IMR-90 (cell line): ENCODE results near the gene HOXD3. TPM values are rescaled to one million over a fixed set of nuclear protein-coding genes. Genes with fewer than 3 reads are reported as not detected.

Experiments used
- ATAC-seq: fragments of 200-7000 bp; cut with Tn5 transposase; 2 replicates; pipeline ENCODE4 v1.9.1; 2020; ENCODE audit warnings: low read depth, mild to moderate bottlenecking, moderate library complexity
- BruUV-seq: library from RNA; stranded (reverse); fragments of 400-500 nt; replicated peaks from 2 replicates; lab custom pipeline; 2021; lab: Mats Ljungman, UMichigan
- CTCF ChIA-PET: fragments of 300-600 bp; formaldehyde crosslinking; extraction: SDS; loops from one replicate; lab custom pipeline; 2021; ENCODE audit warnings: antibody characterized with exemption; lab: Yijun Ruan, JAX
- POLR2A ChIA-PET: fragments of 300-600 bp; sonication (Branson Sonifier 250); formaldehyde crosslinking; loops from one replicate; lab custom pipeline; 2022; ENCODE audit warnings: antibody characterized with exemption; ENCODE audit not compliant: unreplicated experiment; lab: Charles Lee
- DNase-seq: peaks from one replicate; pipeline ENCODE4 v3.0.0; 2013
- H2AFZ ChIP-seq: replicated peaks from 2 replicates; pipeline ENCODE3; 2013; ENCODE audit warnings: low read length, mild to moderate bottlenecking; ENCODE audit not compliant: poor library complexity
- H2AK5ac ChIP-seq: 2 replicates; pipeline ENCODE4 v1.6.1; 2013; ENCODE audit warnings: low read depth, low read length, inconsistent platforms
- H2AK9ac ChIP-seq: replicated peaks from 2 replicates; pipeline ENCODE3; 2013; ENCODE audit warnings: mild to moderate bottlenecking, low read depth, low read length, moderate library complexity; ENCODE audit not compliant: poor library complexity
- H2BK120ac ChIP-seq: 2 replicates; pipeline ENCODE4 v1.6.1; 2013; ENCODE audit warnings: low read depth, low read length, inconsistent platforms
- H2BK15ac ChIP-seq: 3 replicates; pipeline ENCODE4 v1.6.1; 2013; ENCODE audit warnings: low read depth, low read length, inconsistent platforms
- H2BK20ac ChIP-seq: 2 replicates; pipeline ENCODE4 v1.6.1; 2013; ENCODE audit warnings: low read depth, mild to moderate bottlenecking, inconsistent platforms, low read length, moderate library complexity
- H2BK5ac ChIP-seq: 2 replicates; pipeline ENCODE4 v1.6.1; 2013; ENCODE audit warnings: mild to moderate bottlenecking, low read depth, low read length, inconsistent platforms; ENCODE audit not compliant: poor library complexity, severe bottlenecking
- H3K14ac ChIP-seq: replicated peaks from 2 replicates; pipeline ENCODE4 v1.6.1; 2013; ENCODE audit warnings: low read depth, low read length, inconsistent platforms
- H3K18ac ChIP-seq: 2 replicates; pipeline ENCODE4 v1.6.1; 2013; ENCODE audit warnings: low read depth, low read length, control low read depth
- H3K23ac ChIP-seq: 2 replicates; pipeline ENCODE4 v1.6.1; 2013; ENCODE audit warnings: low read depth, low read length, inconsistent platforms
- H3K27ac ChIP-seq: 2 replicates; pipeline ENCODE4 v1.5.1; 2013; ENCODE audit warnings: mild to moderate bottlenecking, control low read depth, low read length; ENCODE audit not compliant: insufficient read depth
- H3K27me3 ChIP-seq: 2 replicates; pipeline ENCODE4 v1.6.1; 2013; ENCODE audit warnings: low read length; ENCODE audit not compliant: control insufficient read depth, insufficient read depth
- H3K36me3 ChIP-seq: 2 replicates; pipeline ENCODE4 v1.6.1; 2013; ENCODE audit warnings: low read length, mixed read lengths; ENCODE audit not compliant: control insufficient read depth, insufficient read depth
- H3K4ac ChIP-seq: 2 replicates; pipeline ENCODE4 v1.6.1; 2013; ENCODE audit warnings: low read depth, low read length, inconsistent platforms
- H3K4me1 ChIP-seq: 2 replicates; pipeline ENCODE4 v1.6.1; 2013; ENCODE audit warnings: low read length, mixed read lengths; ENCODE audit not compliant: control insufficient read depth, insufficient read depth
- H3K4me2 ChIP-seq: 2 replicates; pipeline ENCODE4 v1.6.1; 2013; ENCODE audit warnings: low read depth, mild to moderate bottlenecking, control low read depth, low read length, moderate library complexity
- H3K4me3 ChIP-seq: 2 replicates; pipeline ENCODE4 v1.5.1; 2013; ENCODE audit warnings: low read depth, mild to moderate bottlenecking, control low read depth, low read length, moderate library complexity; ENCODE audit not compliant: insufficient read depth
- H3K56ac ChIP-seq: 2 replicates; pipeline ENCODE4 v1.6.1; 2013; ENCODE audit warnings: low read length, inconsistent platforms; ENCODE audit not compliant: insufficient read depth; ENCODE audit errors: extremely low read depth
- H3K79me1 ChIP-seq, 2 experiments: 2 replicates each; pipeline ENCODE4 v1.6.1; 2013; ENCODE audit warnings: low read length in 2 of 2, inconsistent platforms in 1 of 2, low read depth in 1 of 2
- H3K9ac ChIP-seq: 2 replicates; pipeline ENCODE4 v1.6.1; 2013; ENCODE audit warnings: low read depth, low read length, control low read depth
- H3K9me1 ChIP-seq: 2 replicates; pipeline ENCODE4 v1.6.1; 2013; ENCODE audit warnings: low read length, inconsistent platforms; ENCODE audit not compliant: insufficient read depth
- H3K9me3 ChIP-seq: 2 replicates; pipeline ENCODE4 v1.6.1; 2013; ENCODE audit warnings: low read length; ENCODE audit not compliant: control insufficient read depth, insufficient read depth
- H4K20me1 ChIP-seq: 2 replicates; pipeline ENCODE4 v1.6.1; 2013; ENCODE audit warnings: low read length, inconsistent platforms; ENCODE audit not compliant: insufficient read depth
- H4K5ac ChIP-seq: 2 replicates; pipeline ENCODE4 v1.6.1; 2013; ENCODE audit warnings: mild to moderate bottlenecking, low read depth, low read length, control low read depth
- H4K8ac ChIP-seq, 2 experiments: 2 replicates each; pipeline ENCODE4 v1.6.1; 2013; ENCODE audit warnings: low read depth in 2 of 2, low read length in 2 of 2, control low read depth in 1 of 2, inconsistent platforms in 1 of 2
- H4K91ac ChIP-seq: 2 replicates; pipeline ENCODE4 v1.6.1; 2013; ENCODE audit warnings: low read depth, low read length, inconsistent platforms; ENCODE audit not compliant: insufficient read depth
- CHD1 ChIP-seq: IDR thresholded peaks from 2 replicates; pipeline ENCODE4 v1.6.1; 2012; ENCODE audit warnings: low read depth, low read length, improper control_type of control experiment
- FOS ChIP-seq: fragments of 150-350 bp; IDR thresholded peaks from 2 replicates; pipeline ENCODE4 v1.6.1; 2016; ENCODE audit warnings: low read depth, low read length
- WGBS, 2 experiments: methylation state at CpG; one replicate each; pipeline versions ENCODE4 v1.1.5 to v1.1.7; 2013; ENCODE audit warnings: missing lambda C conversion rate in 2 of 2; ENCODE audit not compliant: insufficient read length in 1 of 2; ENCODE audit errors: extremely low coverage in 2 of 2; 5-methylcytosine and 5-hydroxymethylcytosine counted together
- dilution Hi-C: fragments of 300-500 bp; cut with HindIII; formaldehyde crosslinking; loops from one replicate; pipeline ENCODE4 v1.14.3; 2018; ENCODE audit warnings: low sequenced_read_pairs; ENCODE audit not compliant: unreplicated experiment
- in situ Hi-C: fragments of 300-500 bp; cut with MboI; formaldehyde crosslinking; loops from 3 replicates; pipeline ENCODE4 v1.14.3; 2019; ENCODE audit warnings: low sequenced_read_pairs, inconsistent platforms, mixed read lengths
- intact Hi-C: fragments of 100-400 bp; cut with micrococcal nuclease; formaldehyde crosslinking; loops from 2 replicates; pipeline ENCODE4 v1.10.0; 2022
- polyA plus RNA-seq, 3 experiments: library from polyadenylated mRNA; depleted of rRNA; stranded (reverse); fragments of >200 nt; gene quantifications; 2 replicates each; pipeline ENCODE4 v1.2.3, GENCODE V29; 2012; ENCODE audit warnings: low replicate concordance in 1 of 3
- total RNA-seq: library from RNA; depleted of rRNA; stranded (reverse); fragments of >200 nt; gene quantifications from 2 replicates; pipeline ENCODE4 v1.2.3, GENCODE V29; 2012
- TF ChIP-seq, protein P1 (sequence below): fragments of 150-350 bp; IDR thresholded peaks from 2 replicates; pipeline ENCODE4 v1.6.1; 2017; ENCODE audit warnings: mild to moderate bottlenecking, antibody characterized with exemption, low read length, low read depth
- TF ChIP-seq, protein P2 (sequence below): conservative IDR thresholded peaks from 2 replicates; pipeline ENCODE4 v1.5.1; 2012; ENCODE audit warnings: mild to moderate bottlenecking, low read depth, low read length, improper control_type of control experiment

HOXD3 gene
- total and polyA plus RNA-seq, 2 of the 4 experiments (the other 2 are of a cell fraction): not detected

DNA sequence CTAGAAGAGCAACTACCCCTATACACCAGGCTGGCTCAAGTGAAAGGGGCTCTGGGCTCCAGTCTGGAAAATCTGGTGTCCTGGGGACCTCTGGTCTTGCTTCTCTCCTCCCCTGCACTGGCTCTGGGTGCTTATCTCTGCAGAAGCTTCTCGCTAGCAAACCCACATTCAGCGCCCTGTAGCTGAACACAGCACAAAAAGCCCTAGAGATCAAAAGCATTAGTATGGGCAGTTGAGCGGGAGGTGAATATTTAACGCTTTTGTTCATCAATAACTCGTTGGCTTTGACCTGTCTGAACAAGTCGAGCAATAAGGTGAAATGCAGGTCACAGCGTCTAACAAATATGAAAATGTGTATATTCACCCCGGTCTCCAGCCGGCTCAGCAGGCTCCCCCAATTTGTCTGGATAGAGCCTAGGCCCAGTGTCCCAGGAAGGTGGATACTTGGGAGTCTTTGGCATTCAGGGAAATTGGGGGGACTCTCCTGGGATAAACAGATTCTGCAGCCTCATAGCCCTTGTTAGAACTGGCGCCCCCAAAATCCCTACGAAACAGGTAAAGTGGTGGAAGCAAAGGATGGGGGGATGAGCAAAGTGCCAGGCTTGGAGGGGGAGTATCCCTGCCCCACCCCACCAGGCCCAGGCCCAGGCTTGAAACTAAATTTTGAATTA is 8.2 kb upstream of the HOXD3 start:
- Histone ChIP-seq H4K8ac (no peak overlapping the region), H2BK120ac (no peak overlapping the region), H3K27ac (no peak overlapping the region), H3K9me1 (no peaks in the 10 kb centered on the region), H3K4me3 (no peak overlapping the region), H3K14ac (no peak overlapping the region), H3K4ac (no peak overlapping the region), H4K91ac (no peak overlapping the region), H3K9me3 (peaks cover 8% of the 10 kb centered on the region), H3K36me3 (no peaks in the 10 kb centered on the region), H3K9ac (no peak overlapping the region), H2BK5ac (no peak overlapping the region), H3K79me1 (no peaks in the 10 kb centered on the region), H3K23ac (no peak overlapping the region), H2AK5ac (no peak overlapping the region), H2BK15ac (no peak overlapping the region), H2BK20ac (no peak overlapping the region), H2AK9ac (no peak overlapping the region), H4K5ac (no peak overlapping the region), H3K4me1 (no peaks in the 10 kb centered on the region), H3K56ac (no peak overlapping the region), H3K4me2 (no peak overlapping the region), H2AFZ (no peak overlapping the region), H4K20me1 (no peaks in the 10 kb centered on the region), H3K27me3 (peaks cover 81% of the 10 kb centered on the region), H3K18ac (no peak overlapping the region)
- dilution Hi-C loops: no loop called here
- in situ Hi-C loops: no loop called here
- no peak for ATAC-seq
- TF ChIP-seq, protein P1, sequence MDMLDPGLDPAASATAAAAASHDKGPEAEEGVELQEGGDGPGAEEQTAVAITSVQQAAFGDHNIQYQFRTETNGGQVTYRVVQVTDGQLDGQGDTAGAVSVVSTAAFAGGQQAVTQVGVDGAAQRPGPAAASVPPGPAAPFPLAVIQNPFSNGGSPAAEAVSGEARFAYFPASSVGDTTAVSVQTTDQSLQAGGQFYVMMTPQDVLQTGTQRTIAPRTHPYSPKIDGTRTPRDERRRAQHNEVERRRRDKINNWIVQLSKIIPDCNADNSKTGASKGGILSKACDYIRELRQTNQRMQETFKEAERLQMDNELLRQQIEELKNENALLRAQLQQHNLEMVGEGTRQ: no peak
- TF ChIP-seq FOS (no peak), CHD1 (no peak)
- TF ChIP-seq, protein P2, sequence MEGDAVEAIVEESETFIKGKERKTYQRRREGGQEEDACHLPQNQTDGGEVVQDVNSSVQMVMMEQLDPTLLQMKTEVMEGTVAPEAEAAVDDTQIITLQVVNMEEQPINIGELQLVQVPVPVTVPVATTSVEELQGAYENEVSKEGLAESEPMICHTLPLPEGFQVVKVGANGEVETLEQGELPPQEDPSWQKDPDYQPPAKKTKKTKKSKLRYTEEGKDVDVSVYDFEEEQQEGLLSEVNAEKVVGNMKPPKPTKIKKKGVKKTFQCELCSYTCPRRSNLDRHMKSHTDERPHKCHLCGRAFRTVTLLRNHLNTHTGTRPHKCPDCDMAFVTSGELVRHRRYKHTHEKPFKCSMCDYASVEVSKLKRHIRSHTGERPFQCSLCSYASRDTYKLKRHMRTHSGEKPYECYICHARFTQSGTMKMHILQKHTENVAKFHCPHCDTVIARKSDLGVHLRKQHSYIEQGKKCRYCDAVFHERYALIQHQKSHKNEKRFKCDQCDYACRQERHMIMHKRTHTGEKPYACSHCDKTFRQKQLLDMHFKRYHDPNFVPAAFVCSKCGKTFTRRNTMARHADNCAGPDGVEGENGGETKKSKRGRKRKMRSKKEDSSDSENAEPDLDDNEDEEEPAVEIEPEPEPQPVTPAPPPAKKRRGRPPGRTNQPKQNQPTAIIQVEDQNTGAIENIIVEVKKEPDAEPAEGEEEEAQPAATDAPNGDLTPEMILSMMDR: no peak
- 20% methylated on average over 1 of the region's 11 CpGs; no CpG with 5 or more reads in 1 of the 2 experiments for WGBS, 2 experiments
- CTCF ChIA-PET: no interaction called here
- intact Hi-C loops: no loop called here
- no peak for DNase-seq
- POLR2A ChIA-PET: no interaction called here
- no TSS peak for BruUV-seq
